D721Med (cell line): Measurements from ENCODE around the gene FRMD7.
A peak's percentile ranks its signal among the peaks of the same experiment; 100 is the strongest.
"Not testable (repeated sequence)": the region's sequence is repeated elsewhere in the genome, so short reads cannot be mapped to it uniquely, and the experiment has no call there.

Experiments used
- DNase-seq: peaks from one replicate; pipeline ENCODE4 v3.0.0; 2011; ENCODE audit warnings: low spot score; ENCODE audit not compliant: insufficient read length
- FAIRE-seq: peaks from 2 replicates; lab custom pipeline; 2011; peaks lifted over from hg19 to GRCh38; lab: Jason Lieb, UNC
- TF ChIP-seq, protein P1 (sequence below): IDR thresholded peaks from 2 replicates; pipeline ENCODE4 v1.5.1; 2012; ENCODE audit warnings: mild to moderate bottlenecking, control low read depth; ENCODE audit not compliant: insufficient read depth; ENCODE audit errors: missing control alignments

The FRMD7 gene

DNA sequence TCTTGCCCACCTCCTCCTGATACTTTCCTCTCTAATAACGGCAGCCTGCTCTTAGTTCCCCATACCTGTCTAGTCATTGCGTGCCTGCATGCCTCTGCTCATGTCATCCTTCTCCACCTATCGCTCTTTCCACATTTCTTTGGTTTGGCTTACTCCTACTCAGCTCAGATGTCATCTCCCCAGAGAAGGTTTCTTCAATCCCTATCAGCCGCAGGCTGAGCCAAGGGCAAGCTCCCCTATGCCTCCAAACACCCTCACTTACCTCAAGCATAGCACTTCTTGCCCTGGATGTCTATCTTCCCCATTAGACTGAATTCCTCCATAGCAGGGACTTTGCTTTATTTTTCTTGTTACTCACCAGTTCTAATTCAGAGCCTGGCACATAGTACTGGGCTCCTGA is 26.6 kb downstream of the FRMD7 start:
- FAIRE-seq (no peak), DNase-seq (no peak)
- TF ChIP-seq, protein P1, sequence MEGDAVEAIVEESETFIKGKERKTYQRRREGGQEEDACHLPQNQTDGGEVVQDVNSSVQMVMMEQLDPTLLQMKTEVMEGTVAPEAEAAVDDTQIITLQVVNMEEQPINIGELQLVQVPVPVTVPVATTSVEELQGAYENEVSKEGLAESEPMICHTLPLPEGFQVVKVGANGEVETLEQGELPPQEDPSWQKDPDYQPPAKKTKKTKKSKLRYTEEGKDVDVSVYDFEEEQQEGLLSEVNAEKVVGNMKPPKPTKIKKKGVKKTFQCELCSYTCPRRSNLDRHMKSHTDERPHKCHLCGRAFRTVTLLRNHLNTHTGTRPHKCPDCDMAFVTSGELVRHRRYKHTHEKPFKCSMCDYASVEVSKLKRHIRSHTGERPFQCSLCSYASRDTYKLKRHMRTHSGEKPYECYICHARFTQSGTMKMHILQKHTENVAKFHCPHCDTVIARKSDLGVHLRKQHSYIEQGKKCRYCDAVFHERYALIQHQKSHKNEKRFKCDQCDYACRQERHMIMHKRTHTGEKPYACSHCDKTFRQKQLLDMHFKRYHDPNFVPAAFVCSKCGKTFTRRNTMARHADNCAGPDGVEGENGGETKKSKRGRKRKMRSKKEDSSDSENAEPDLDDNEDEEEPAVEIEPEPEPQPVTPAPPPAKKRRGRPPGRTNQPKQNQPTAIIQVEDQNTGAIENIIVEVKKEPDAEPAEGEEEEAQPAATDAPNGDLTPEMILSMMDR: no peak

GRCh38 chrX:132098704-132099103 is 29.1 kb downstream of the FRMD7 start:
- DNase-seq, FAIRE-seq: not testable (repeated sequence)

- DNase-seq: no peak
- TF ChIP-seq, protein P1: no peak
- FAIRE-seq: no peak
Measured at GRCh38 chrX:132094164-132094563, 33.7 kb downstream of the FRMD7 start.

GRCh38 chrX:132093239-132093860 is 34.5 kb downstream of the FRMD7 start:
- TF ChIP-seq, protein P1: no peak
- no peak for FAIRE-seq
- DNase-seq: no peak

DNA sequence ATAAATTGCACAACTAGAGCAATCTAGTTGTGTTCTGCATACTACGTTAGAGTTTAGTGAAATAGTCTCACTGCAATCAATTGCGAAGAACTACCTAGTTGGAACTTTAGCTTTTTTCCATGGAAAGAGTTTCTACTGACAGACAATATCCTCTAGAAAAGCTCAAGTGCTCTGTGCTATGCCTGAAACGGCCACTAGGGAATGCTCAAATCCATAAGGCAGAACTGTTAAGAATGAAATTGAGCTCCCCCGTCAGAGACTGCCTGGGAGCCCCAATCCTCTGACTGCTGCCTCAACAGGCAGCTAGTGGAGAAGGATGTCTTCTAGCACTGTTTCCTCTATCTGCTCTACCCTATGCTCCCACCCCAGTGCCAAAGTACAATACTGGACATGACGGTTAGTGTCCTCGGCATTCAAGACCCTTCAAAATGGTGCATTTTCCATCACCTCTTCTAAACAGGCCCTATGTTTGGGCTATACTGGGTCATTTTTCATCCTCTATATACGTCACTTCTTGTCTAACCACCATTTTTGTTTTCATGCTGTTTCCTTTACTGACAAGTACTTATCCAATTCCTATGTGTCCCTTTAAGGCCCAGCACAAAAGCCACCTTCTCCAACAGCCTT is 35.3 kb downstream of the FRMD7 start:
- FAIRE-seq (no peak), DNase-seq (no peak)
- TF ChIP-seq, protein P1: peak; percentile 56

DNA sequence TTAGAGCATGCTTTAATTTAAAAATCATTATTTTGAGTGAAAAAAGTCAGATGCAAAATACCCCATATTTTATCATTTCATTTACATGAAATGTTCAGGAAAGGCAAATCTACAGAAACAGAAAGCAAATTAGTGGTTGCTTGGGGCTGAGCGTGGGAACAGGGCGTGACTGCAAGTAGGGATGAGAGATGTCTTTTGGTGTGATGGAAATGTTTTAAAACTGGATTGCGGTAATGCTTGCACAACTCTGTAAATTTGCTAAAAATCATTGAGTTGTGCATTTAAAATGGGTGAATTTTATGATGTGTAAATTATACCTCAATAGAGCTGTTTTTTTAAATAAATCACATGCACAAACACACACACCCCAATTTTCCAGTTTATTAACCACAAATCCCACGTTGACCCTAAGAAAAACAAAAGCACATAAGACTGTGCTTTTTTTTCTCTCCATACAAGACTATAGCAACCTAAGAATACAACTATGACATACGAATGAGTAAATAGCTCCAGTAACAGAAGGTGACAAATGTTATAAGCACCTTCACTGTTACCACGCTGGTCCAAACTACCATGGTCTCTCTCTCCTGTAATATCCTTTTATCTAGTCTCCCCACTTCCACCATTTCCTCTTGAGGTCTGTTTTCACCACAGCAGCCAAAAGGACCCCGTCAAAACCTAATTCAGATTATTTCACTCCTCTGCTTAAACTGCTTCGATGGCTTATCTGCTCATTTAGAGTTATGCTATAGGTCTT is 37.2 kb downstream of the FRMD7 start:
- DNase-seq: no peak
- FAIRE-seq: no peak
- TF ChIP-seq, protein P1: no peak

- TF ChIP-seq, protein P1: no peak
- DNase-seq: no peak
- no peak for FAIRE-seq
Measured at GRCh38 chrX:132088864-132089263, 39.0 kb downstream of the FRMD7 start.
